Glutamatergic neuron (in vitro differentiated cells): ENCODE measurements around the gene BTNL2. TPM values are rescaled to one million over a fixed set of nuclear protein-coding genes. Genes with fewer than 3 reads are reported as not detected.

Source experiments
- DNase-seq: peaks from one replicate; pipeline ENCODE4 v3.0.0; 2022
- H3K27ac Mint-ChIP-seq: one replicate; pipeline ENCODE4 v1.8.0; 2020; ENCODE audit warnings: mild to moderate bottlenecking, mixed read lengths, inconsistent platforms; ENCODE audit not compliant: unreplicated experiment
- H3K27me3 Mint-ChIP-seq: one replicate; pipeline ENCODE4 v1.8.0; 2020; ENCODE audit warnings: mild to moderate bottlenecking, moderate library complexity, mixed read lengths, inconsistent platforms; ENCODE audit not compliant: unreplicated experiment
- H3K36me3 Mint-ChIP-seq: one replicate; pipeline ENCODE4 v1.8.0; 2020; ENCODE audit warnings: mild to moderate bottlenecking, mixed read lengths, inconsistent platforms; ENCODE audit not compliant: unreplicated experiment
- H3K4me1 Mint-ChIP-seq: one replicate; pipeline ENCODE4 v1.8.0; 2020; ENCODE audit warnings: mild to moderate bottlenecking, low read depth, mixed read lengths, inconsistent platforms; ENCODE audit not compliant: unreplicated experiment
- H3K4me3 Mint-ChIP-seq: one replicate; pipeline ENCODE4 v1.8.0; 2020; ENCODE audit warnings: mild to moderate bottlenecking, mixed read lengths, inconsistent platforms; ENCODE audit not compliant: unreplicated experiment
- H3K9me3 Mint-ChIP-seq: one replicate; pipeline ENCODE4 v1.8.0; 2020; ENCODE audit warnings: mild to moderate bottlenecking, moderate library complexity, mixed read lengths, inconsistent platforms; ENCODE audit not compliant: unreplicated experiment
- total RNA-seq: library from RNA; stranded (reverse); fragmentation: NEBNext Ultra II Directional; extraction: Animal tissue kit (Norgen Biotek cat#: 25700); gene quantifications from one replicate; pipeline ENCODE4 v1.2.1, GENCODE V29; 2021; ENCODE audit not compliant: unreplicated experiment
- TF ChIP-seq, protein P1 (sequence below): fragments of 200-600 bp; sonication (generic); IDR thresholded peaks from one replicate; pipeline ENCODE4 v1.5.0; 2021; ENCODE audit not compliant: partially characterized antibody, unreplicated experiment

Gene BTNL2
- total RNA-seq, 1 donor from 2014 or later: not detected

DNA sequence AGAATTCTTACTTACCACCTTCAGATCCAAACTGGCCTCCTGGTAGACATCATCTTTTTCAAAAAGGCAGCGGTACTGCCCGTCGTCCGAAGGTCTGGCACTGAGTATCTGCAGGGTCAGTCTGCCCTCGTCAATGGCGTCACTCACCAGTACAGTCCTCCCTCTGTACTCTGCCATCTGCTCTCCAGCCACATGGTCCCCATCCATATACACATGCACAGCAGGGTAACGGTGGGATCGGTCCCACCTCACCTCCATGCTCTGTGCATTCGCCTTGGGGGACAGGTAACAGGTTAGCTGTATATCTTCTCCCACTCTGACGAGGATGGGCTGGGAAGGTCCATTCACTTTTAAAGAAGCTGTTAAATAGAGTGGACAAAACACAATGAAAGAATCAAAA lies 11.0 kb downstream of the BTNL2 start:
- H3K27ac Mint-ChIP-seq: no peak overlapping the region
- H3K36me3 Mint-ChIP-seq: no peaks in the 10 kb centered on the region
- peaks cover 2% of the 10 kb centered on the region for H3K27me3 Mint-ChIP-seq
- TF ChIP-seq, protein P1, sequence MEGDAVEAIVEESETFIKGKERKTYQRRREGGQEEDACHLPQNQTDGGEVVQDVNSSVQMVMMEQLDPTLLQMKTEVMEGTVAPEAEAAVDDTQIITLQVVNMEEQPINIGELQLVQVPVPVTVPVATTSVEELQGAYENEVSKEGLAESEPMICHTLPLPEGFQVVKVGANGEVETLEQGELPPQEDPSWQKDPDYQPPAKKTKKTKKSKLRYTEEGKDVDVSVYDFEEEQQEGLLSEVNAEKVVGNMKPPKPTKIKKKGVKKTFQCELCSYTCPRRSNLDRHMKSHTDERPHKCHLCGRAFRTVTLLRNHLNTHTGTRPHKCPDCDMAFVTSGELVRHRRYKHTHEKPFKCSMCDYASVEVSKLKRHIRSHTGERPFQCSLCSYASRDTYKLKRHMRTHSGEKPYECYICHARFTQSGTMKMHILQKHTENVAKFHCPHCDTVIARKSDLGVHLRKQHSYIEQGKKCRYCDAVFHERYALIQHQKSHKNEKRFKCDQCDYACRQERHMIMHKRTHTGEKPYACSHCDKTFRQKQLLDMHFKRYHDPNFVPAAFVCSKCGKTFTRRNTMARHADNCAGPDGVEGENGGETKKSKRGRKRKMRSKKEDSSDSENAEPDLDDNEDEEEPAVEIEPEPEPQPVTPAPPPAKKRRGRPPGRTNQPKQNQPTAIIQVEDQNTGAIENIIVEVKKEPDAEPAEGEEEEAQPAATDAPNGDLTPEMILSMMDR: no peak
- peaks cover 1% of the 10 kb centered on the region for H3K9me3 Mint-ChIP-seq
- H3K4me3 Mint-ChIP-seq: no peak overlapping the region
- DNase-seq: no peak
- no peaks in the 10 kb centered on the region for H3K4me1 Mint-ChIP-seq

DNA sequence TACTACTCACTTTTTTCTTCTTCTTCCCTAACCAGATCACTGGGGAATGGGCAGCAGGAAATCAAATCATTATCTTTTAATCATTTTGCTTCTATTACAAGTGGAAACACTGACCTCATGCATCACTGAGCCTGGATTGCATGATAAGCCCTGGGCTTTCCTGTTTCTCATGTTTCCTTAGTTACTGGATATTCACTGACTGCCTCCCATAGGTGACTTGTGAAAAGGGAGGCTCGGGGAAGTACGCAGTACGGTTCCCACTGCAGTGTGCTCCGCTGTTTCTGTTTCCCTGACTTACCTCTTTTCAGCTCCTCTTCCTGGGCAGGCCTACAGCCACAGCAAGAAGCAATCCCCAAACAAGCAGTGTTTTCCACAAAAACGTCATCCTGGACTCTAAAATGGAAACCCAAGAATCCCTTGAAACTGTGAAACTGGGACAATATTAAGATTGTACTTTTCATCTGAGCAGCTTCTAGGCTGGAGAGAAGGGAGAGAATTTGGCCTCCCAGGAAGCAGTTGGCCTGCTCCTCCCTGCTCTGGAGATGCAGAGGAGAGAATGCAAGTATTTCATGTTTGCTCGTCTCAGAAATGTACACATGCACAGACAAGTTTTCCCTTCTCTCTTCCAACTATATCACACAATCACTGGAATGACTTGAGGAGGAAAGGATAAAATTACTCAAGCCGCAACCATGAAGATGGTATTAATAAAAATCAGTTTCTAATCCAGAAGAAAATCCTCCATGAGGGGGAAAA lies 13.1 kb downstream of the BTNL2 start:
- no peak for DNase-seq
- Mint-ChIP-seq H3K4me3 (no peak overlapping the region), H3K27me3 (no peaks in the 10 kb centered on the region), H3K36me3 (no peaks in the 10 kb centered on the region), H3K4me1 (no peaks in the 10 kb centered on the region), H3K9me3 (peaks cover 1% of the 10 kb centered on the region), H3K27ac (no peak overlapping the region)
- TF ChIP-seq, protein P1: no peak

DNA sequence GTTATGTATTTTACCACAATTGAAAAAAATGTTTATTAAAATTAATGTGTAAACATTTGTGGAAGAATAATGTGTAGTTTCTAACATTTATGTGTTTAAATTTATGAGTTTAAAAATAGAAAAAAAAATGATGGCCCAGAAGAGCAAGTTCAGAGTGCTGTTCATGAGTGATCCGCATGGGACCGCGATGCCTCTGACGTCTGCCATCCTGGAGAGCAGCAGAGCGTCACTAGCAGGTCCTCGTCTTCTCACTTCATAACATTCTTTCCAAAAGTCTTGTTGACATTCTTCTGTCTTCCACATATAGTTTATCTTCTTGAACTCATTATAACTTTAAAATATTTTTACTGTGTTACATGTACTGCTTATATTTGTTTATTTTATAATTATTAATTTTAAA lies 15.5 kb downstream of the BTNL2 start:
- no peak overlapping the region for H3K4me3 Mint-ChIP-seq
- H3K36me3 Mint-ChIP-seq: no peaks in the 10 kb centered on the region
- no peaks in the 10 kb centered on the region for H3K9me3 Mint-ChIP-seq
- no peaks in the 10 kb centered on the region for H3K27me3 Mint-ChIP-seq
- TF ChIP-seq, protein P1: no peak
- H3K27ac Mint-ChIP-seq: no peak overlapping the region
- no peak for DNase-seq
- no peaks in the 10 kb centered on the region for H3K4me1 Mint-ChIP-seq

DNA sequence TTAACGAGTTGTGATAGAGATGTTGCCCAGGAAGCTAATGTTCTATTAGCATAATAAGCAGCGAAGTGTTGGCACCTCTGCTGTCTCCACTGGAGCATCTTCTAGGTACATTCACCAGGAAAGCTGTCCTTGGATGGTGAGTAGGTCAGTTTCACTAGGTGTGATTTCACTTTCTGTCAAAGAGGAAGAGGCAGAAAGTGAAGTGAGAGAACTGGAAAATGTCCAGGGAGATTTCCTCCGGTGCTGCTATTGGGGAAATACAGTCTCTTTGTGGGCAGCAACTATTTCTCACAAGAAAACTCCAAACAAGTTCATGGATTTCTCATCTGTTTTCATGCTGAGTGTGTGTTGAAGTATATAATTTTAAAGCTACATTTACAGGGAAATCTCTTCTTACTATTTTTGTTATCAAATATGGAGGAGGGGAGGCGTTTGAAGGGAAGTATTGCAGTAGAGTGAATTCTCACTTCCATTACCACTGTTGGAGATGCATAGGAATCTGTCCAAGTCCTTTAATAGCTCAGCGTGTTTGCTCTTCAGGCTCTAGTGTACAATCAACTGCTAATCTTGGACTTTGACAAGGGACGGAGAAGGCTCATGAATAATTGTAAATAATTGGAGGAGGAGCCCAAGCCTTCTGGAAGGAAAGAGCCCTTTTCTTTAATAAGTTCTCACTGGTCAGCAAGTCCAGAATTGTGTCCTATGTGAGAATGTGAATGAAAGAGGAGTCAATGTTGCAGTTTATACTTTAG lies 19.2 kb downstream of the BTNL2 start:
- TF ChIP-seq, protein P1: no peak
- no peak overlapping the region for H3K4me3 Mint-ChIP-seq
- no peaks in the 10 kb centered on the region for H3K4me1 Mint-ChIP-seq
- no peaks in the 10 kb centered on the region for H3K9me3 Mint-ChIP-seq
- no peak overlapping the region for H3K27ac Mint-ChIP-seq
- peaks cover 4% of the 10 kb centered on the region for H3K36me3 Mint-ChIP-seq
- H3K27me3 Mint-ChIP-seq: no peaks in the 10 kb centered on the region
- DNase-seq: no peak

DNA sequence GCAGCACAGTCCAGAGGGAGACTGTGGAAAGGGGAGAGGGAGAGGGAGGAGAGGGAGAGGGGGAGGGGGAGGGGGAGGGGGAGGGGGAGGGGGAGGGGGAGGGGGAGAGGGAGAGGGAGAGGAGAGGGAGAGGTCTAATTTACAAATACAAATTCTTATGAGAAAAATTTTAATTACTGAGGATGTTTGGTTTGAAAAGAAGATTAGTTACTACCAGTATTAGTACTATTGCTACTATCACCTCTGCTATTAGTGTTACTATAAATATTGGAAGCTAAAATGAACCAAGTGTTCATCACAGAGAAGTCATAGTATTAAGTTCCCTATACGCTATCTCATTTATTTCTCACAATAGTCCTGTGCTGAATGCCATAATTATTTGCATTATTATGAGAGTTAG lies 20.9 kb downstream of the BTNL2 start:
- H3K4me3 Mint-ChIP-seq: no peak overlapping the region
- DNase-seq: no peak
- peaks cover 4% of the 10 kb centered on the region for H3K36me3 Mint-ChIP-seq
- H3K27ac Mint-ChIP-seq: no peak overlapping the region
- H3K27me3 Mint-ChIP-seq: no peaks in the 10 kb centered on the region
- no peaks in the 10 kb centered on the region for H3K4me1 Mint-ChIP-seq
- TF ChIP-seq, protein P1: no peak
- no peaks in the 10 kb centered on the region for H3K9me3 Mint-ChIP-seq
